Smooth muscle cell of the brain vasculature (primary cell): Measurements from ENCODE around the gene IGFBP3.
A peak's percentile ranks its signal among the peaks of the same experiment; 100 is the strongest.

ENCODE experiments used
- DNase-seq: peaks from one replicate; pipeline ENCODE4 v3.0.0-alpha.2; 2012; ENCODE audit warnings: low read depth, low spot score

The IGFBP3 gene

DNA sequence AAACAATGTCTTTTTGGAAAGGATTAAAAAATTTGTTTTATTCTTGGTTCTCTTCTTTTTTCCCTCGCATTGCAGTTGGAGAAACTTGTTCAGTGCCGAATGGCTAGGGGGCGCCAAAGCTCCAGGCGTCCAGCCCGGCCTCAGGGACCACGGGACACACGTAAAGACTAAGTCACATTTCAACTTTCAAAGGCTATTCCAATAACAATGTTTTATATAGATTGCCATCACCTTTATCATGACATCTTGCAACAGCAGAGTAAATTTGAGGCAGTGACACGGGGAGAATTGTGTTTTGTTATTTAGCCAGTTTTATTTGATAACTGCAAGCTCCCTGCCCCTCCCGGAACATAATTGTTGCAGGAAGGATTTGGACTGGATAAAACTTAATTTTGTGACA is 2.2 kb upstream of the IGFBP3 start:
- peak; percentile 60 for DNase-seq

DNA sequence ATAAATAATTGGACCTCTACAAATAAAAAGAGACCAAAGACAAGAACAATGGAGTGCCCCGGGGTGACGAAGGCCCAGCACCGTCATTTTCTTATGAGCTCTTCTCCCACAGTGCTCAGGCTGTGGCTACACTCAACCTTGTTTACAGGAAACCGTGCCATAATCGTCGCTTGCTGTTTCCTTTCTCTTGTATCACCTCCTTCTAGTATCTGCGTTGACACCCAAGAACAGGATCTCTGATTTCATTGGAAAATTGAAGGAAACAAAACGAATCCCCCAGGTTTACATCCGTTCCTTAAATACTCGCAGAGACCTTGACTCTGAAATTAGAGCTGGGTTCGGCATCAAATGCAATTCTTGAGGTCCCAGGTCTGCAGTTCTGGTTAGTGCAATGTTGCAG is 1.7 kb upstream of the IGFBP3 start:
- no peak for DNase-seq

DNA sequence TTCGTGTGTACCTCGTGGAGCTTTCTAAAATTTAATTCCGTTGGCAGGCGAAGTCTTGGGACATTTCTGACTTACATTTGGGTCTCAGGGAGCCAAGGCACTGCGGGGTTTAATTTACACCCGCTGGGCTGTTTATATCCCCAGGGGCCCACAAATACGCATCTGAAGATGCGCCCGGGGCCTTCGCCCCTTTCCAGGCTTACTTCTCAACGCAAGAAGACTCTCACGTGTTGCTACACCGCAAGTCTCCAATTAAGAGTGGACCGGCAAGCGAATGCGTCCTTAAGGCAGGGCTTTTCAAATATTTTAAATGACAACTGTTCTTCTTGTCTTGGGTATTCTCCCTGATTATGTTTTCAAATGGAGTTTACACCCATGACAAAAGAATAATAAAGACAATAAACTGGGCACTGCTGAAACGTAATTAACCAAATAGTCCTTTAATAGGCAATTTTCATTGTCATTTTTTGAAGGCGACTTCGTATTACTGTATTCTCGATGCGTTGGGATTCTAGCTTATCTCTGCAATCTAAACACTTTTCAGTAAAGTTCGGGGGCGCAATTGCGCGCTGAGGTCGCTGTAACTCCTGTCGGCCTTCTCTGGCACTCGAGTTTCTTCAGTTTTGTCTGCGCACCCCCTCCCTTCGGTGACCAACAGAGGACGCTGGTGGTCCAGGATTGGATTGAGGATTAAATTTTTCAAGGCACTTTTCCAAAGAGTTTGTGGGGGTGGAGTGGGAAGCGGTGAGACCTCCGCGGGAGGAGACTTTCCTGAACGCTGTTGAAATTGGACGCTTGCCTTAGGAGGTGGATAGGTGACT is 837 bp upstream of the IGFBP3 start:
- peak; percentile 67 for DNase-seq

DNA sequence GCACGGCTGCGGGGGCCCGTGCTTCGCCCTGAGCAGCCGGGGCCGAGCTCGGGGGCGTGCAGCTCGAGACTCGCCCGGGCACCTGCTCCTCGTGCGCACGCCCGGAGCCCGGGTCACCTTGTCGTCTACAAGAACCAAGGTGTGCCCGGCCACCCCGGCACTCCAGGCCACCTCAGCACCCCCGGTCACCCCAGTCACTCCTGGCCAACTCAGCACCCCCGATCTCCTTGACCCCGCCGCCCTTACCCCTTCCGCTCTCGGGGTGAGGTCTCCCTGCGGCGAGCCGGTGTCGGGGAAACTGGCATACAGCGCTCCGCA is 268 bp upstream of the IGFBP3 start:
- DNase-seq: no peak

DNA sequence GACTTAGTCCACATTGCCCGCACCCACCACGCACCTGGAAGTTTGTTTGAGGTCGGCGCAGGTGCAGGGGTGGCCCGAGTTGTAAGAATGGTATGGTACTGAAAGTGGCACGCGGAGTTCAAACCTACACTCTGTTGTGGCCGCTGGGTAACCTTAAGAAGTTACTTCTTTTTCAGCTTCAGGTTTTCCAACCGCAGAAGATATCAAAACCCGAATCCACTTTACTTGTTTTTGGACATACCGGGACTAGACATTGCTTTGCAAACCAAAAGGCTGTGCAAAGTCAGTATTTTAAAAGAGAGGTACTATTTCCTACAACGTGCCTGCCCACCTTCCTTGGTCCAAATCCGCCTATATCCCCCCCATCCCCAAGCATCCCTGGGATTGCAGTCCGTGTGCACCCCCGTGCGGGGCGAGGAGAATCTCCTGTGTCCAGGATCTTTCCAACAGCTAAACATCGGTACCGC is 1.0 kb downstream of the IGFBP3 start:
- DNase-seq: no peak

DNA sequence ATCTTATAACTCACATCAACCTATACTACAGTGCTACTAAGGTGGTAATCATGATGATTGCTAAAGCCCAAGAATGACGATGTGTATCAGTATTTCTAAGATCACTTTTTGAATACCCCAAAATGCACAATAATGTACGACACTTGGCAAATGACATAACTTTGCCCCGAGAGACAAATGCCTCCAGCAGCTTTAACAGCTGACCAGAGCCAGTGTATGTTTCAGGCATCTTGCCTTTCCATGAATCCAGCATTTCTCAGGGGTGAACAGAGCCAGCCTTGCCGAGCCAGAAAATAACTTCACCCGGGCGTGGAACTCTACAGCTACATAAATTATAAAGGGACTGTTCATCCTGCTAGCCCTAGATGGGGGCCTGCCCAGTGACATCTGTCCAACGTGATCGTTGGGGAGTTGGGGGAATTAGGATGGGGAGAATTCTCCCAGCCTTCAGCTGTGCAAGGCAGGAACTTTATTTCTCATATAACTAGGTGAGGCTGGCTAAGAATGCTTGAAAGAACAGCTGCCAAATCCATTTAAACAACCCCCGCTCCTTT is 1.8 kb downstream of the IGFBP3 start:
- no peak for DNase-seq

DNA sequence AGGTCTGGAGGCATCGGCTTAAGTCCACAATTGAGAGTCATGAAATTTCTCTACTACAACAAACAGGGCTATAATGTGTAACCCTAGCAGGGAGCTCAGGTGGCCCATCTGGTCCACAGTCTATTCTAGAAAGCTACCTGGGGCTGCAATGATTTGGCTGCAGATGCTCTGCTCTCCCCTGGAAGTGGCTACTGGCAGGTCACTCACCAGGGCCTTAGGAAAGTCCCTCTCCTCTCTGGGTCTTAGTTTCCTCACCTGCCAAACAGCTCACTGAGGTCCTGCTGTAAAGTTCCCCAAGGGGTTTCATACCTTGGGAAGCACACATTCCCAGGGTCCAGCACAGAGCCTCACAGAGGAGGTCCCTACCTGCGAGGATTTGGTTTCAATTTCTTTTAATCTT is 2.5 kb downstream of the IGFBP3 start:
- no peak for DNase-seq

DNA sequence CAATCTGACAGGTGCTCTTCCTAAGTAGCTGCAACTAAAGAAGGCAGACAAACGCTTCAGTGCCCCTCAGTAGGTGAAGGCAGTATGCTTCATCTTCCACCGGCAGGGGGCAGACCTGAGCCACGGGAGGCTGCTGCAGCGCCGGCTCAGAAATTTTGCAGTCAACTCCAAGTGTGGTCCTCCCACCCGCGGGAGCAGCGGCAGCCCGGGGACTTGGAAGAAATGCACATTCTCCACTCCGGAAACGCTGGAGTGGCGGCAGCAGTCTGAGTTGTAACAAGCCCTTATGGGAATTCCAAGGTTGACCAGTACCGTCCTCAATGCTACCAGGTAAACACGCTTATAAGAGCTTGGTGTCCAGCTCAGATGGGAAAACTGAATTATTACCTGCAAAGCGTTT is 3.4 kb downstream of the IGFBP3 start:
- DNase-seq: no peak

DNA sequence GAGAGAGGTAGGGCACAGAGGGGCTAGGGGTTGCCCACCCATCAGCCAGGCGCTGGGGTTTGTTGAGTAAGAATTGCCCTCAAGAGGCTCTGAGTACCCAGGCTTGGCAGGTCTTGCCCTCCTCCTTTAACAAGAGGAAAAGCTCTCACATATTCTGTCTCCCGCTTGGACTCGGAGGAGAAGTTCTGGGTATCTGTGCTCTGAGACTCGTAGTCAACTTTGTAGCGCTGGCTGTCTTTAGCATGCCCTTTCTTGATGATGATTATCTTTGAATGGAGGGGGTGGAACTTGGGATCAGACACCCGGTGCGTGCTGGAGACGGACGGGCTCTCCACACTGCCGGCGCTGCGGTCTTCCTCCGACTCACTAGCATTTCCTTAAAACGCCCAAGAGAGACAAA is 4.0 kb downstream of the IGFBP3 start:
- no peak for DNase-seq

DNA sequence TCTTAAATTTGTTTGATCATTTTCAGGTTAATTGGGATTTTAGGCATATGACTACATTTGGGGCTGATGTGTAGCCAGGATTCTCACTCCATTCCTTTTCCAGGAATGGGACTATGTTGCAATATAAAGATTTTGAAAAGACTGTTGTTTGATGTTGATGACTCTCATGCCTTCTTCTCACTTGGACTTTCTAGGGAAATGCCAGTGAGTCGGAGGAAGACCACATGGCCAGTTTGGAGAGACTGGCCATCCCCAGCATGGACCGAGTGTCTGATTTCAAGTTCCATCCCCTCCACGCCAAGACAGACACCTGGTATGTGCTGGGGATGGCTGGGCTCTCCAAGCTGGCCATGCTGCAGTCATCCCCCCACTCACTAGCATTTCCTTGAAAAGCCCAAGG is 5.5 kb downstream of the IGFBP3 start:
- DNase-seq: no peak

DNA sequence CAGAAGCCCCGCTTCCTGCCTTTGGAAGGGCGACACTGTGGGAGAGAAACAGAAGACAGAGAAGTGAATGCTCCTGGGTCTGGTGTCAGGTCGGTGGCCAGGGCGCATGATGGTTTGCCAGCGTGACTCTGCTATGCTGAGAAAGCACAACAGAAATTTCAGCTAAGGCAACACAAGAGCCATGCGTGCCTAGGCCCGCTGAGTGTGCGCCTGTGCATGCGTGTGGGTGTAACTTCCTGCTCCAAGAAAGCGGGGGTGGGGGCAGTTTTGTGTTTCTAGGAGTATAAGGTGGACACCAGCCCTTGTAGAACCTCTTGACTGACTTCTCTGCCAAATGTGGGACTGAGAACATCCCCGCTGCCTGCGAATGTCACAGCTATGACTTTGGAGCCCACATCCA is 6.2 kb downstream of the IGFBP3 start:
- DNase-seq: no peak

DNA sequence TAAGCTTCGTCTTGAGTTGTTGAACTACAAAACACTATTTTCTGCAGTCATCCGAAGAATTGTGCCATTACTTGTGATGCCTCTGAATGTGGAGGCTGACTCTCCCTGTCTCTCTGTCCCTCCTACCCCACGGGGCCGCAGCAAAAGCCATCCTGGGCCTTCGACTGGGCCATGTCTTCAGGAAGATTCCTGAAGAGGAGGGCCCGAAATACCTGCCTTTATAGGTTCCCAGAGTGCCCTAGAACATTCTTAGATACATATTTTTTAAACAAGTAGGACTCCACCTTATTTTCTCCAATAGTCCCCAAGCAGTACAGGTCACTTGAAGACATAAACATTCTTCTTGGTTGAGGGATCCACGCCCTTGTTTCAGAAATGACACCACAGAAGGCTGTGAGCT is 8.1 kb downstream of the IGFBP3 start:
- no peak for DNase-seq

DNA sequence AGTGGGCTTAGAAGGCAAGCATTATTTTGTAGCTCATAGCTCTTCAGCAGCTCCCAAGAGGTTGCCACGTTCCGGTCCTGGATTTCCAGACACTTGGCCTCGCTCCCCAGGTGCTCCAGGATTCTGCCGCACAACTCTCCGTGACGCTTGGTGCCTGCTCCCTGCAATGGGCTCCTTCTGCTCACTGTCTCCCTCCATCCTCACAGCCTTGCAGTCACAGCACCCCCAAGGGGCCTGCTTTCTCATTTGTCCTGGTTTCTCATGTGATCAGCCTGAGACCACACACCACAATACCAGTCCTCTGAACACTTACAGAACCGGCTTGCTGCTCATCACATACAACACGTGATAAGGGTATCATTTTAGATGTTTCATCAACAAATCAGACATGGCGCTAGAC is 9.8 kb downstream of the IGFBP3 start:
- no peak for DNase-seq

DNA sequence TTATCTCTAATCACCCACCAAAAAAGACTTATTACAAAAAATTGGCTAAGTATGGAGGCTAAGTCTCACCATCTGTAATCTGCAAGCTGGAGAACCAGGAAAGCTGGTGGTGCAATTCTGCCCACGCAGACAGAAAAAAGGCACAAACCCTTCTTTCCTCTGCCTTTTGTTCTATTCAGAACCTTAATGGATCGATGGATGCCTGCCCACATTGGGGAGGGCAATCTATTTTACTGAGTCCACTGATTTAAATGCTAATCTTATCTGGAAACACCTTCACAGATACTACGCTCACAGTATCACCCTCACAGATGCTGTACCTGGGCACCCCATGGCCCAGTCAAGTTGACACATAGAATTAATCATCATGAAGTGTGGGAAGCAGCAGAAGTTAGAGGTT is 10.2 kb downstream of the IGFBP3 start:
- DNase-seq: no peak

DNA sequence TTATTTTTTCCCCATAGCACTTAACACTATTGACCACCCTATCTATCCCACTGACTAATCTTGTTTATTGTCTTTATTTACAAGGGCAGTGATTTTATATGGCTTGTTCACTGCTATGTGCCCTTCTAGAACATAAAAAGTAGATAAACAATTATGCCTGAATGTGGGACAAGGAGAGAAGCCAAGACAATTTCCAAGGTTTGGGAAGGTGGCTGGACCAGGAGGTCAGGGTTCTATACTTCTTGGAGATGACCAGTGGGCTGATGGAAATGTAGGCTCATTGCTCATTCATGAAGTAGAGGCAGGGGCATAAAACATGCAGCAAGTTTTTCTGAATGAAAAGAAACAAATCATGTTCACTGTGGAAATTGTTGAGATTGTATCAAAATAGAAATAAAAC is 11.5 kb downstream of the IGFBP3 start:
- no peak for DNase-seq

DNA sequence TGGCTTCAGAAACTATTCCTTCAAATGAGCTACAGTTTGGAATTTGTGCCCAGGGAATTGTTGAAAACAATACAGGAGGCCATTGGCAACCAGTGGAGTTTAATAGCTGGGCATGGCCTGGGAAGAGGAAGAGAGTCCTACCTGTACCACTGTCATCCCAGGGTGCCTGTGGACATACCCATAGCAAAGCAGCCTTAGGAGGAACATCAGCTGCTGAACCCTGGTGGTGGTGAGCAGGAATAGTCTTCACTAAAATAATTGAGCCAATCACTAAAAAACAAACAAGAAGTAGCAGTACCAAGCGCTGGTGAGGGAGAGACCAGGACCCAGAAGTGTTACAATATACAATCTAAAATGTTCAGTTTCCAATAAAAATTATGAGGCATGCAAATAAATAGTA is 18.3 kb downstream of the IGFBP3 start:
- no peak for DNase-seq

DNA sequence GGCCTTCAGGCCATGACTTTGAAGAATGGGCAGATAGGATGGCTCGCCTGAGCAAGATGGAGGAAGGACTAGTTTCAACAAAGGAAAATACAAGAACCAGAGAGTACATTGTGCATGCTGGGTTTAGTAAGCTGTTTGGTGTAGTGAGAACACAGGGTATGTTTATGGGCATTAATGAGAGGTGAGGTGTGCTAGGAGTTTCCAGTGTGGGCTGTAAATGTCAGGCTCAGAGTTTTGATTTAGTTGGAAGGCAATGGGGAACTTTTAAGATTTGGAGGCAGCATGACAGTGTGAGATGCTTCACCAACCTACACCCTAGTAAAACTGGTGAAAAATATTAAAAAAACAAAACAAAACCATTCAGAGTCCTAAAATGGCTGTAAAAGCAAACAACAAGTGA is 19.5 kb downstream of the IGFBP3 start:
- no peak for DNase-seq

DNA sequence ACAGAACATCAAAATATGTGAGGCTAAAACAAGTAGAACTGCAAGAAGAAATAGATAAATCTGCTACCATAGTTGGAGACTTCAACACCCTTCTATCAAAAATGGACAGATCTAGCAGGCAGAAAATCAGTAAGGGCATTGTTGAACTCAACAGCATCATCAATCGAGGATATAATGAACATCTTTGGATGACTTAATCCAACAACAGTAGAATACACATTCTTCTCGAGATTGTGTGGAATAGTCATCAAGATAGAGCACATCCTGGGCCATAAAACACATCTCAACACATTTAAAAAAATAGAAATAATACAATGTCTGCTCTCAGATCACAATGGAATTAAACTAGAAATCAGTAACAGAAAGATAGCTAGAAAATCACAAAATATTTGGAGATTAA is 22.9 kb downstream of the IGFBP3 start:
- DNase-seq: no peak

DNA sequence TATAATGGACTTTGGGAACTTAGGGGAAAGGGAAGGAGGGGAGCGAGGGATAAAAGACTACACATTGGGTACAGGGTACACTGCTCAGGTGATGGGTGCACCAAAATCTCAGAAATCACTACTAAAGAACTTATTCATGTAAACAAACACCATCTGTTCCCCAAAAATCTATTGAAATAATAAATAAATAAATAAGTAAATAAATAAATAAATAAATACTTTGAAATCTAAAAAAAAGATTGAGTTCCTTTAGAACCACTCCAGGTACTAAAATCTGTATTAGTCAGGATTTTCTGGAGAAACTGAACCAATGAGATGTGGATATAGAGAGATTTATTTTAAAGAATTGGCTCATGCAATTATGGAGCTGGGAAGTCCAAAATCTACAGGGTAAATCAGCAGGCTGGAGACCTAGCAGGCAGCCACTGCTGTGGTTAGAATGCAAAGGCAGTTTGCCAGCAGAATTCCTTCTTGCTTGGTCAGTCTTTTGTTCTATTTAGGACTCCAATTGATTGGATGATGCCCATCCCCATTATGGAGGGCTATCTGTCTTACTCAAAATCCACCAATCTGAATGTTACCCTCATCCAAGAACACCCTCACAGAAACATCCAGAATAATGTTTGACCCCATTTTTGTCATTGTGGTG is 23.9 kb downstream of the IGFBP3 start:
- no peak for DNase-seq

DNA sequence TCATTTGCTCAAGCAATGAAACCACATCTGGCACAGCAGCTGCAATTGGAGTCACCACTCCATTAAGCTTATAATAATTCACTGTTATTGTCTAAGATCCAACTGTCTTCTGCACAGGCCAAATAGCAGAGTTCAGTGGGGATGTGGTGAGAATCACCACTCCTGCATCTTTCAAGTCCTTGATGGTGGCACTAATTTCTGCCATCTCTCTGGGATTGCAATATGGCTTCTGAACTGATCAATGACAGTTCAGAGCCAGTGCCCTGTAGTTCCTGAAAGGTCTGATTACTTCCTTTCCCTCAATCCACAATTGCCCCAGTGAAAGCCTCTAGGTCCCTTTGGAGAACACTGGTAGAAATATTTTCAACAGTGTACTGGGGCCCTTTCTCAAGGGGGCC is 26.4 kb downstream of the IGFBP3 start:
- no peak for DNase-seq

DNA sequence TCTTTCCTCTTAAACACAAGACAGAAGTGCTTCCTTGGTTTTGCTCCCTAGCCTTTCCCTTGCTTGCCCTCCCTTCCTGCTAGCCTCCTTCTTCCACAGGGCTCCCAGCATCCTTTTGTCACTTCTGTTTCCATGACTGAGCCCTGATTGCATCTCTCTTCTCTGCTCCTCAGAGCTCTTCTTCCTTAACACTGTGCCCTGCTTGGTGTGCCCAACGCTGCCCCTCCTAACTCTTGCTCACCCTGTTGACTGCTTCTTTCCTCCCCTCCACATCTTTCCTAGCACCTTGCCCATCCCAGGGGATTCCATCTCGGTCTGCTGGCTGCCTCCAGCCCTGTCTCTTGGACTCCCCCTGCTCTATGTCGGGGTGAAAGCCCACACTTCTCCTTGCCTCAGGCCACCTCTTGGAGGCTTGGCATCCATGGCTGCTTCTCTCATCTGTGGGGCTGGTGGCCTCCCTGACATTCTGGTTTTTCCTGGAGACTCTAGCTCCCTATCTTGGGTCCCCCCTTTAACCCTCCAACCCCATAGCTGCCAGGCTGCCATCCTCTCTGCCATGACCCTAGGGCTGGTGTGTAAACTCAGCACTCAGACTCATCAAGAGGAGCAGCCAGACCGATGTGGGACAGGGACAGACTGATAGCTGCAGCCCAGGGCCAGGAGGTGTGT is 26.9 kb downstream of the IGFBP3 start:
- no peak for DNase-seq

DNA sequence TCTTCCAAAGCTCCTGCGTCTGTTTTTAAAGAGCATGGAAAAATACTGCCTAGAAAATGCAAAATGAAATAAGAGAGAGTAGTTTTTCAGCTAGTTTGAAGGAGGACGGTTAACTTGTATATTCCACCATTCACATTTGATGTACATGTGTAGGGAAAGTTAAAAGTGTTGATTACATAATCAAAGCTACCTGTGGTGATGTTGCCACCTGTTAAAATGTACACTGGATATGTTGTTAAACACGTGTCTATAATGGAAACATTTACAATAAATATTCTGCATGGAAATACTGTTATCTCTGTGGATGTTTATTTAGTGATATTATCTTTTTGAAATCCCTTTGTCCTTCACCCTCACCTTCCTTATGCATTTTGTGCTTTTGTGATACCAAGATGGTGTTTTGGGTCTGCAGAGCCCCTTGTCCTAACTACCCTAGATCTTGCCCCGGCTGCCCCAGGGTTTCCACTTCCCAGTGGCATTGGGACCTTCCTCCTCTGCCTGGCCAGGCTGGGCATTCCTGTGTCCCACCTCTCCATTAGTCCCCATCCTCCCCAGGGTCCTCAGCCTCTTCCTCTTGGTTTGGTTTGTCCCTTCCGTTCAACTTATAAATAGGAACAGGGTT is 27.6 kb downstream of the IGFBP3 start:
- no peak for DNase-seq
